H1 (cell line): Measurements from ENCODE around the gene PPP2R3A. TPM values are rescaled to one million over a fixed set of nuclear protein-coding genes. Genes with fewer than 3 reads are reported as not detected.

Experiments
- CHD2 ChIP-seq: IDR thresholded peaks from 2 replicates; pipeline ENCODE4 v1.6.1; 2012; ENCODE audit warnings: low read length, improper control_type of control experiment
- CHD7 ChIP-seq: fragments of 300-600 bp; sonication (generic); IDR thresholded peaks from 2 replicates; pipeline ENCODE4 v1.7.1; 2012; ENCODE audit warnings: low read length, moderate library complexity, mild to moderate bottlenecking, inconsistent platforms; ENCODE audit not compliant: insufficient replicate concordance
- CTBP2 ChIP-seq: IDR thresholded peaks from 2 replicates; pipeline ENCODE4 v1.7.0; 2011; ENCODE audit warnings: borderline replicate concordance, mild to moderate bottlenecking, moderate library complexity, mixed read lengths, low read length; ENCODE audit not compliant: insufficient read depth, insufficient read length
- EGR1 ChIP-seq: IDR thresholded peaks from 2 replicates; pipeline ENCODE4 v1.6.1; 2011; ENCODE audit warnings: low read depth, low read length, borderline replicate concordance
- GABPA ChIP-seq: IDR thresholded peaks from 2 replicates; pipeline ENCODE4 v1.6.1; 2011; ENCODE audit warnings: mild to moderate bottlenecking, low read length, moderate library complexity, borderline replicate concordance; ENCODE audit not compliant: insufficient read depth
- NANOG ChIP-seq: IDR thresholded peaks from 2 replicates; pipeline ENCODE4 v1.6.1; 2011; ENCODE audit warnings: low read length, low read depth, mild to moderate bottlenecking, inconsistent platforms; ENCODE audit not compliant: insufficient read depth, poor library complexity, severe bottlenecking
- RNF2 ChIP-seq: fragments of 200-900, 300-1000 bp; sonication (generic); IDR thresholded peaks from 2 replicates; pipeline ENCODE4 v1.7.1; 2016; ENCODE audit warnings: borderline replicate concordance, low read depth, mild to moderate bottlenecking, antibody characterized with exemption, low read length; ENCODE audit not compliant: poor library complexity, severe bottlenecking; ENCODE audit errors: missing control alignments
- RXRA ChIP-seq: IDR thresholded peaks from 2 replicates; pipeline ENCODE4 v1.6.1; 2011; ENCODE audit warnings: low read depth, mild to moderate bottlenecking, low read length, moderate library complexity; ENCODE audit not compliant: insufficient read depth
- SAP30 ChIP-seq: fragments of 300-600 bp; sonication (generic); IDR thresholded peaks from 2 replicates; pipeline ENCODE4 v1.7.1; 2012; ENCODE audit warnings: low read length, moderate library complexity, mild to moderate bottlenecking, inconsistent platforms; ENCODE audit not compliant: insufficient read depth, insufficient replicate concordance
- SP2 ChIP-seq: IDR thresholded peaks from 2 replicates; pipeline ENCODE4 v1.6.1; 2012; ENCODE audit warnings: mild to moderate bottlenecking, low read length, inconsistent platforms
- TEAD4 ChIP-seq: IDR thresholded peaks from 2 replicates; pipeline ENCODE4 v1.6.1; 2012; ENCODE audit warnings: low read depth, low read length, inconsistent platforms, mixed read lengths
- polyA plus RNA-seq, 7 experiments: library from polyadenylated mRNA; depleted of rRNA in 3 of 7; stranded (reverse) in 5 of 7; unstranded in 2 of 7; fragments of >200 nt in 5 of 7; fragments of 200-250 nt in 2 of 7; gene quantifications; 1 replicate in 5 of 7; 2 replicates in 1 of 7; 4 replicates in 1 of 7; pipeline versions ENCODE4 v1.2.1 to v1.2.3, GENCODE V29; 2011 to 2013; ENCODE audit warnings: missing spikeins in 2 of 7, mixed read lengths in 2 of 7
- total RNA-seq: library from RNA; stranded (reverse); fragmentation: NEBNext Ultra II Directional; extraction: Animal tissue kit (Norgen Biotek cat#: 25700); gene quantifications from 2 replicates; pipeline ENCODE4 v1.2.1, GENCODE V29; 2021

PPP2R3A gene
- total and polyA plus RNA-seq, 2 of the 8 experiments (the other 6 are each of a cell fraction or from before 2014, with no cell fraction given): 4.1 to 15.2 TPM

GRCh38 chr3:135922903-135923250 is 42.7 kb upstream of the PPP2R3A start (continued):
- no peak for TF ChIP-seq CHD7
- no peak for TF ChIP-seq NANOG
- no peak for TF ChIP-seq SP2
- no peak for TF ChIP-seq RNF2
- TF ChIP-seq EGR1: no peak
- TF ChIP-seq CHD2: no peak
- TF ChIP-seq SAP30: no peak
- no peak for TF ChIP-seq RXRA
- no peak for TF ChIP-seq TEAD4
- no peak for TF ChIP-seq GABPA
- no peak for TF ChIP-seq CTBP2
